DMS 273 (cell line): ENCODE measurements around the gene ARHGAP12.

Experiments
- DNase-seq: peaks from one replicate; lab custom pipeline; 2025; ENCODE audit not compliant: unreplicated experiment; lab: John Stamatoyannopoulos, UW

Gene ARHGAP12

DNA sequence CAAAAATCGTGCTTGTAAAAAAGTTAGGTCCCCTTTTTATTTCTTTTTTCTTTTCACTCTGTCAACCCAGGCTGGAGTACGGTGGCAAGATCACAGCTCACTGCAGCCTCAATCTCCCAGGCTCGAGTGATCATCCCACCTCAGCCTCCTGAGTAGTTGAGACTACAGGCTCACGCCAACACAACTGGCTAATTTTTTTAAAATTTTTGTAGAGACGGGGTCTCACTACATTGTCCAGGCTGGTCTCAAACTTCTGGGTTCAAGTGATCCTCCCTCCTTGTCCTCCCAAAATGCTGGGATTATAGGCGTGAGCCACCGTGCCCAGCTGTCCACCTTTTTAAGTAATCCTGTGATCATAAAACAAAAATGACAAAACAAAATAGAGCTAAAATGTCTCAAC, 19.4 kb upstream of the ARHGAP12 start:
- no peak for DNase-seq

DNA sequence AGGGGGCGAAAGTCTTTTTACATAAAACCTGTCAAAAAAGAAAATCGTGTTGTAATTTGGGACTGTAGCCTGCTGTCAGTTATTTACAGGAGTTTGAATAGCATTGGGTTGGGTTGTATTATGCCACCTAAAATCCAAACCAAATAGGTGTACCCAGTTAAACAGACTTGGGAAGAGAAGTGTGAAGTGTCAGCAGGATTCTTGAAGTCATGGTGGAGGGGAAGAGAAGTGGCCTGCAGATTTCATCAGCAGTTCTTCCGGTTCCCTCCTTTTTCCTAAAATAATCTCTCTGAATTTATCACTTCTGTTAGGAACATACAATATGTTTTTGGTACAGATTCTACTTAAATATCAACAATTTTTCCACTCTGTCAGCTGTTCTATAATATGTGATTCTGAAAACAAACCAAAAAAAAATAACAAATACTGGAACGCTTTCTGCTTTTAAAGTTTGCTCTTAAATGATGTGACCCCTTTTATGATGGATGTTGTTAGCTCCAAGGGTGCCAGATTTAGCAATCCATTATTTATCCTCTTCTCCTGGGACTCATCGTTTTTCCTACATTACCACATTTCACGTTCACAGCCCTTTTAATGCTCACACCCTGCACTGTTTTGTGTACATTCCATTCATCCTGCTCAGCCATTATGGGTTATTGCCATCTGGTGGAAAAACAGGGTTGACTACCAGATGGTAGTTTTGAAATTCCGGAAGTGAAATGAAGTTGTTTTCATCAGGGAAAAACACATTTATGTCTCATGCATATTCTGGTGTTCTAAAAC, 18.7 kb upstream of the ARHGAP12 start:
- DNase-seq = peak; percentile 85

DNA sequence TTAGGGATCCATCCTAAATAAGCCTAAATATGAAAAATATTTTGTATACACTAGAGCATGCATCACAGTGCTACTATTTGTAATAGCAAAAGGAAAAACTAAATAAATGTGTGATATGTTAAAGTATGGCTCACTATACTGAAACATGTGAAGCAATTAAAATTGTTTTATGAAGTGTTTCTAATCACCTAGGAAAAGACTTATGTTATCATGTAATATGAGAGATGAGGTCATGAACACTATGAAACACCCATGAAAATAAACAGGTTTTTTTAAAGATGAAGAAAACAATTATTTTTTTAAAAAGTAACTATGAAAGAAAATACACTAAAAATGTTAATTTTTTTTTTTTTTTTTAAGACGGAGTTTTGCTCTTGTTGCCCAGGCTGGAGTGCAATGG, 16.8 kb upstream of the ARHGAP12 start:
- DNase-seq = no peak

DNA sequence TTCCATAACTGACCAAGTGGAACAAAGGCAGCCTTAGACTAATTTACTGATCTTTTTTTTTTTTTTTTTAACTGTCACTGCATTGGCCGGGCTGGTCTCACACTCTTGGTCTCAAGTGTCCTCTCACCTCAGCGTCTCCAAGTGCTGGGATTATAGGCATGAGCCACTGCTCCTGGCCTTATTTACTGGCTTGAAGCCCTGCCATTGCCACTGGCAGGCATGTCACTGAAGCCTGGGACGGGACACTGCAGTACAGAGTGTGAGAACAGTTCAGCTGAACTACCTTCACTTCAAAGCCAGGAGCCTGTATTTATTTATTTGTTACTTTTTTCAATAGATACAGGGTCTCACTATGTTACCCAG, 15.4 kb upstream of the ARHGAP12 start:
- DNase-seq = no peak

DNA sequence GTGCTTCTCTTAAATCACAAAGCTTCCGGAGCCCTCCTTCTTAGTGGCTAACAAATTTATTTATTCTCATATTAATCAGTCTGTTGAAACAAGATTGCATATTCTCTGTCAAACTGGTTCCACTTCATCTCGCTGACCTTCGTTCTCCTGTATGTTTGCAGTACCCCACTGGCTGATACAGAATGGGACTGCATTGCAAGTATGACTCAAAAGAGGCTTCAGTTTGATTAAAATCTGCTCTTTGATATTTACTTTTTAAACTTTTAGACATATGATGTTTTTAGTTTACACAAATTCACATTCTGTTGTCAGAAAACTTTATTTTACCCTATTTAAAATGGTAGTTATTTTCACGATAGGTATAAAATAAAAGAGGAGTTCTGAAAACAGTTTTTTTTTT, 14.3 kb upstream of the ARHGAP12 start:
- no peak for DNase-seq

DNA sequence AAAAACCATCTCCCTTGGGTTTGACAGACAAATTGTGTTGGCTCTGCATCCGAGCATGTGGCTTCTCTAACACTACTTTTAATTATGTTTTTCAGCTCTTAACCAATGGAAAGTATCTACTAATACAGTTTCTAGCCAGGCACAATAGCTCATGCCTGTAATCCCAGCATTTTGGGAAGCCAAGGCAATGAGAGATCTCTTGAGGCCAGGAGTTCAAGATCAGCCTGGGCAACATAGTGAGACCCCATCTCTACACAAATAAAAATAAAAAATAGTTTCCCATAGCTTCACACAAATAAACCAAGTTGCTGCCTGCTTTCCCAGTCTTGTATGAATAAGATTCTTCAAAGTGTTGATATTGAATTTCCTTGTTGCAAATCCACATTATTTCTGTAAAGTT, 13.8 kb upstream of the ARHGAP12 start:
- DNase-seq = no peak

DNA sequence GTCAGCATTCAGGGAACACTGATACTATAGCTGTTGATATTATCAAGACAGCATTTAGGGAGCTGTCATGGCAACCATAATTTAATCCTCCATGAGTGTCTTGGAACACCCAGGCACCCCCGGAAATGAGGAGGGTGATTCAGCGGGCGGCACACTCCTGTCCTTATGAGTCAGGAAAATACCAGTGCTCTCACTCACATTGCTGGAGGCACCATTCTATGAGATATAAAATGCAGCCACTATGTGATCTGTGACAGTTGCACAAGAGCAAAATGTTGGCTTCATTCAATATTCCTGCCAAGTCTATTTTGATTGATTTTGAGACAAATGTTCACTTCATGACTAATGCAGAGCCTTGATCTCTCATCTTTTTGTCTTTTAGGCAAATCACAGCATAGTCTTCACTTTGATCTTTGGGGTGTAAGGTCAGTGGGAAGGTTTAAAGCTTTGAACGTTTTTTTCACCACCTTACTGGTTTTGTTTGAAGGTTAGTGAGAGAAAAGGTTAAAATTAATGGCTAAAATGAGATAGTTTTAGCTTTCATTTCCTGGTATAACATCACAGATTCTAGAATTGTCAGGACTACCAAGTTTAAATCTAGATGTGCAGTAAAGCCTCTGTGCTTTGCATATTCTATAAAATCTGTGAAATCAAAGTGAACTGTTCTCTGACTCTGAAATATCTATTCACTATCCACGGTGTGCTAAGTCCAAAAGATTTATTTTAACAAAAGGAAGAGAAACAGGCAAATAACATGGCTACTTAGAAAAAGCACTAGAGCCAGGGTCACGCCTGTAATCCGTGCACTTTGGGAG, 12.4 kb upstream of the ARHGAP12 start:
- DNase-seq = peak; percentile 23

DNA sequence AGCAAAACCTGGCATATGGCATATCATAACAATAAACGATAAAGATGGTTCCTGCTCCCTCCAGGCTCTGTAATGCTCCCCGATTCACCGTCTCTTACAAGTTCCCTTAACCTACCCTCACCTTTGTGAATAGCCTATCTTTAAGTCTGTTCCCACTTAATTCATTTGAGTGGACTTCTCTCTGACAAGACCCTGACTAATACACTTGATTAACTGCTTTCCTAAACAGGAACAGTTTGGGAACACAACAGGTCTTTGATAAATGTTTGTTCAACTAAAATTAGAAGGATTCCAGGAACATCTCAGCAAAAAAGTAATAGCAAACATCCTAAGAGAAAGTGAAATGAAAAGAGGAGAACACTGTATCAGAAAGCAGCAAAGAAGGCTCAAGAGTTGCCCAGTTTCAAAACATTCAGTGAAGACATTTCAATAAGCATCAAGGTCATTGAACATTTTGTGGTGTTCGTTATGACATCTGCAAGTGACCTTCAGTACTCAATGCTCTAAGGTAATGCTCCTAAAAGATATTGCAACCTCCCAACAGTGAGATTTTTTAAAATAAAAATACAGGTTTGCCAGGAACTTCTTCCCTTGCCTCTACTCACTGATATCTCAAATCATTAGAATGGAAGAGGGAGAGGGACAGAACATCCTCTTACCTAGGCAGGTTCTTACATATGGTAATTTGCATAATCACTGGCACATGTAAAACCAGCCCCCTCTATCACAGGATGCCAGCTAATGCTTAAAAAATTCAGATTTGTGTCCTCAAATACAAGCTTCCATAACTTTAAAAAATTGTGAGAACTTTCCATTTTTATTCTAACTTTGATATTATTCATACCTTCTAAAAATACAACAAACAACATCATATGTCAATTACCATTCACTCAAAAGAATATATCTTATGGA, 11.4 kb upstream of the ARHGAP12 start:
- no peak for DNase-seq

DNA sequence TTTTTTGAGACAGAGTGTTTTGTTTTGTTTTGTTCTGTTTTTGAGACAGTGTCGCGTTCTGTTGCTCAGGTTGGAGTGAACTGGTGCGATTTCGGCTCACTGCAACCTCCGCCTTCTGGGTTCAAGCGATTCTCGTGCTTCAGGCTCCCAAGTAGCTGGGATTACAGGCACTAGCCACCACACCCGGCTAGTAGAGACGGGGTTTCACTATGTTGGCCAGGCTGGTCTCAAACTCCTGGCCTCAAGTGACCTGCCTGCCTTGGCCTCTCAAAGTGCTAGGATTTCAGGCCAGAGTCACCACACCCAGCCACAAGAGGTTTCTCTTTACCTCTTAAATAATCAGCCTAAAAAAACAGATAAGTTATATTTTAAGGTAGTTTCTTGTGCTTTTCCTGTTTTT, 8.7 kb upstream of the ARHGAP12 start:
- DNase-seq = no peak

DNA sequence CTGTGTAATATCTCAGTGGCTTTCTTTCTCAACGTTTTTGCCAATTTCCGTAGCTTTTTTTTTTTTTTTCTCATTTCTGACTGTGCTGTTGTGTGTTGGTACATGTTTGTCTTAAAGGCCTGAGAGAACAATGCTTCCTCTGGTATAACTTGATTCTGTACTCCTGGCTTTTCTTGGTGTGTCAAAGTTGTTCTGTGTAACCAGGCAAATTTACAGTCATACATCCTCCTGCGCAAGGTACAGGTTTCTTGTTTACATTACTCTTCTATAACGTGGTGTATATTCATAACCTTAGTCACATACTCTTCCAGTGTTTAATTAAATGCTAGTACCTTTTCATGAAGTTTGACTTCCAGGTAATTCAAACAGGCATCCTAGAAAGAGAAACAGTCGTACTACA, 8.3 kb upstream of the ARHGAP12 start:
- DNase-seq = no peak

DNA sequence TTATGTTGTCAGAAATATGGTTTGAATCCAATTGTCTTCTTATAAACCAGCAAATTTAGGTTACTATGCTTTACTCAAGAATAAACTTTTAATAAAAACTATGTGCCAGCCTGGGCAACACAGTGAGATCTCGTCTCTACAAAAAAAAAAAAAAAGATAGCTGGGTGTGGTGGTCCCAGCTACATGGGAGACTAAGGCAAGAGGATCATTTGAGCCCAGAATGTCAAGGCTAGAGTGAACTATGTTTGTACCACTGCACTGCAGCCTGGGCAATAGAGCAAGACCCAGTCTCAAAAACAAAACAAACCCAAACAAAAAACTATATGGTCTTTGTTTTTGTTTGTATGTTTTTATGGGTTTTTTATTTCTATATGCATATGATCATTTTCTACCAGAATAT, 7.5 kb upstream of the ARHGAP12 start:
- DNase-seq = no peak

DNA sequence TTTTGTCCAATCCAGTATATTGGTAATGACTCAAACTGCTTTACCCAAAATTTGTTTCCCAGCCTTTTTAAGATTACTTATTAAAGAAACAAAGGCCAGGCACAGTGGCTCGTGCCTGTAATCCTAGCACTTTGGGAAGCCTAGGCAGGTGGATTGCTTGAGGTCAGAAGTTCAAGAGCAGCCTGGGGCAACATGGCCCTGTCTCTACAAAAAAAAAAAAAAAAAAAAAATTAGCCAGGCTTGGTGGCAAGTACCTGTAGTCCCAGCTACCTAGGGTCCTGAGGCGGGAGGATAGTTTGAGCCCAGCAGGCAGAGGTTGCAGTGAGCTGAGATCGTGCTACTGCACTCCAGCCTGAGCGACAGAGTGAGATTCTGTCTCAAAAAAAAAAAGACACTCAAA, 7.0 kb upstream of the ARHGAP12 start:
- no peak for DNase-seq

DNA sequence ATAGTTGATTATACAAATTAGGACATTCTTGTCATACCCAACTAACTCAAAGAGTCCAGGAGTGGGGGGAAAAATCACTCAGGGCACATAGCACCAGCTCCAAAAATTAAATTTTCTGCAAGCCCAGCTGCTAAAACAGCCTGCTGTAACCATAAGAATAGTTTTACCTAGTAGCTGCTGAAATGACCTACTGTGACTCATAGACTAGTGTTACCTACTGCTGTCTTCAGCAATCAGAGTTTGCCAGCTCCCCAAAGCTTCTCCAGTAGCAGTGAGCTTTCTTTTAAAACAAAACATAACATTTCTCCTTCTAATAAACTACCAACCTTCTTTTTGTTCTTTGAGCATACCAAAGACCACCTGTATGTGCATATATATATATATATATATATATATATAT, 4.2 kb upstream of the ARHGAP12 start:
- DNase-seq = no peak

DNA sequence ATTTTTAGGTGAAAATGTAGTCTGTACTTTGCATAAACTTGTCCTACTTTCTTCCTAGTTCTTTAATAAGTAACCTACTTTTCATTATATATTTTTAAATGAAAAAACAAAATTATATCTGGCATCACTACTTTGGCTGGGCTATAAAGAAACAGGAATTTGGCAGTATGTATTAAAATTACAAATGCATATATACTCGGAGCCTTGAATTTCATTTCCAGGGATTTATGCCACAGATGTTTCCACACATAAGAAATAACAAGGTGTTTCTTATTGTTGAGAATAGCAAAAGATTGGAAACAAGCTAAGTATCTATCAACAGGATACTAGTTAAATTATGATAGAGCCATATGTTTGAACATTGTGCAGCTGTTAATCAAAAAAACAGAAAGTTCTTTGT, 2.2 kb upstream of the ARHGAP12 start:
- DNase-seq = no peak

DNA sequence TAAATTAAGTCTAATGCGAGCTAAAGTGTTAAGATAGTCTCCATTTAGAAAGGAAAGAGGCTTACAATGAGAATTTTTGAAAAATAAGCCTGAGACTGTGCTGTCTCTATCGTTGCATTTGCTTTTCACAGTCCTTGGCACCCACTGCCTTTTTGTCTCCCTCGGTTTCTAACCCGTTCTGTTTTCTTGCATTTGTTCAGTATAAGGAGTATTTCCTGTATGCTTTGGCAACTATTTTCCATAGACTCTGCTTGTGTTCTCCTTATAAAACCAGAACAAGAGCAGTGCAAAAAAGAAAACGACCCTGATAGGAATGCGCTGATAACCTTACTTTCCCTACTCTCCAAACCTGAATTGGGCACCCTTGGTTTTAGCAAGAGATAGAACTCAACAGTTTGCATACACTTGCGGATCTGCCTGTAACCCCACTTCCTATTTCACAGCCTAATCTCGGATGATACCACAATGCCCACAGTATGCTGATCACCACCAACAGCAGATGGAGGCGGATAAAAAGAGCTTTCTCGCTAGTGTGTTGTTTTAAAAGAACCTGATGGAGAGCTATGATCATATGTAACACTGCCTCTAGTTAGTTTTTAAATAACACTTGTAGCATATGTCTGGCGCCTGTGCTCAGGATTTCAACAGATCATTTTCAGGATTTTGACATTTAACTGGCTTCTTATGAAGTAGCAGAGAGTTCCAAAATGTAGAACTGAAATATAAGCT, 1.6 kb upstream of the ARHGAP12 start:
- DNase-seq = no peak

DNA sequence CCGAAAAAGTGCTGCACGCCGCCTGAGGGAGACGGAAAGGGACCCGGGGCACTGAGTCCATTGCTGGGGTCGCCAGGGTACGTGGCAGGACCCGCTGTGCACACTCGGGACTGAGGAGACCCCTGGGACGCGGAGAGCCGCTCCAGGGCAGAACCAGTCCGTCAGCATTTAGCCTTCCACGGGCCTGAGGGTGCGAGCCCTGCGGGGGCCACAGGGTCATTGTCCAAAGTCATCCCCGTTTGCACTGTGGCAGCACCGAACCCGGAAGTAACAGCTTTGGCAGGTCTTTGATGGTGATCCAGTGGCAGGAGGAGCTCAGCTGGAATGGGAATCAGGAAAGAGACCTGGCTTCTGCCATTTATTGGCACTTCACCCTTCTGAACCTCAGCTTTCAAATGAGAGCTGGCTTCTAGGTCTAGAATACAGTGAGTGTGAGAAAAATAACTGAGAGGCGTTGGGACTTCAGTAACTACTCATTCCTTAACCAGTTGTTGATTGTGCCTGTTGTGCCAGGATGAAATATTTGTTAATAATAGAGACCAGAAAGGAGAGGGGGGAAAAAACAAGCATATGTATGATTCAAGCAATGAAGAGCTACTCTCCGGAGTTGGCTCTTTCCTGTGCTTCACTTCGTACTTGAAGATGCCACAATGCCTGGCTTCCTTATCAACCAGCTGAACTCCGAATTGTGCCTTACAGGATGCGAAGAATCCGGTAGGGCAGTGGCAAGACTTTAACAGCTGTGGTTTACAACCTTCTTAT, 811 bp upstream of the ARHGAP12 start:
- peak; percentile 52 for DNase-seq

DNA sequence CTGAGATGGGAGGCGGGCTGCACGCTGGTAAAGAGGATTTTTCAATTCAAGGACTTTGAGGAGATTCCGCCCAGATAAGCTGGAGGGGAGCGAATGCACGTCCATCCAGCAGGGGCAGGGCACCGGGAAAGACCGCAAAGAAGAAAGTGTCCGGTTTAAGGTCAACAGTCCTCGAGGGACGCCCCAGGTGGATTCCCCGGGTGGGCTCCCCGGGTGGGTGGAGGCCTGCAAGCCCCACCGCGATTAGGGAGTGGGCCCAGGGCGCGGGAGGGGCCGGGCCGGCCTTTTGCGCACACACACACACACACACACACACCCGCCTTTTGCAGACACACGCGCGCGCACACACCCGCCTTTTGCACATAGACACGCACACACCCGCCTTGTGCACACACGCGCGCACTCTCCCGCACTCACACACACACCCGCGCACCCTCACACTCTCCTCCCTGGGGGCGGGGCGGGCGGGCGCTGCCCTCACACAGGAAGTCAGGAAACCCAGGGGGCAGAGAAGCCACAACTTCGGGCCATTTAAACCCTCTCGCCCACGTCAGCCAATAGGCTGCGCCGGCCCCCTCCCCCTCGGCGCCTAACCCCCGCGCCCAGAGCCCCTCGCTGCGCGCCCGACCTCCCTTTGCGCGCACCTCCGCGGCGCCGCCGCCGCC, 615 bp downstream of the ARHGAP12 start:
- peak; percentile 58 for DNase-seq

DNA sequence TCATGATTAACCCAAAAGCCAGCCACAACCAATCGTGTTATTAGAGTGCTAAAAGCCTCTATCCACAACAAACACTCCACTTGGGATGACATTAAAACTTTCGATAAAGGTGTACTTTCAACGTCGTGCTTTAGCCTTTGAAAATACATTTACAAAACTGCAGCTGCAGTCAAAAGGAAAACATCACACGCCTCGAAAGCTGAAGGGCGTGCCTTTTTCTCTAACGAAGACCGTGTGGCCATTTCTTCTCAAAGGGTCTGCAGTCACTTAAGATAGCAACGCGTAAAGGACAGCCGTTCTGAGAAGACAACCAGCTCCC, 1.1 kb downstream of the ARHGAP12 start:
- no peak for DNase-seq

DNA sequence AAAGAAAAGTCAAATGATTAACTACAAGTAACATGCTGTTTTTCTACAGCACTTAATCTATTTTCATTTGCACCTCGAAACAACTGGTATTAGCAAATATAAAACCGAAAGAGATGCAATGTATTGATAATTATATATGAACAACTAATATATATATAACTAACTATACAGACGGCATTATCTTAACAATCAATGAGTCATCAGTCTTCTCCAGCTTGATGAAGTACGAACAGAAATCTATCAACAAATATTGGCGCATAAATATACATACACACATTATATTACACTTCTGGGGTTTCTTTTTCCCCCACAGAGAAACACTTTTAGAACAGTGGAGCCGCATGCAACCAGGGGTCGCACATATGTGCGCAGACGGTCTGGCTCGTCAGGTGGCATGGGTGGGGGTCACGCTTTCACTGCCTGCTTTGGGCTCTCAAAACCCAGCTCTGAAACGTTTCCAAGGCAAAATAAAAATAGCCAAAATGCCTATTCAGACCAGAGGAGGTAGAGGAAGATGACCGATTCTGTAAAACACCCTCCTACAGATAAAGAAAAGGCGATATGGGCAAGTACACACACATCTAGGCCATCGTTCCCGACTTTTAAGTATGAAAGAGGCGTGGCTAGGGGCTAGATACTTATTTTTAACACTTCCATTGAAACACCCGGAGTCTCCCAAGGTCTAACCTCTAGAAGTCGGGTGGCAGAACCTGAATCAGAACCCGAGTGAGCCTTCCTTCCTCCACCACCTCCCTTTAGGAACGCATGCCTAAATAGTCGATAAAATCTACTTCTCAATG, 1.7 kb downstream of the ARHGAP12 start:
- DNase-seq = peak; percentile 21
